ENCODE measurements around the gene MGP. TPM values are rescaled to one million over a fixed set of nuclear protein-coding genes. Genes with fewer than 3 reads are reported as not detected.

Gene MGP
- polyA plus RNA-seq, 1 experiment = 4.0 TPM

GRCh38 chr12:14921218-14921617, 35.6 kb upstream of the MGP start:
- Histone ChIP-seq H3K4me3 (ENCODE audit: low read depth, low read length) (no peak overlapping the region), H3K27me3 (ENCODE audit: control insufficient read depth, insufficient read depth, low read length) (no peaks in the 10 kb centered on the region), H3K27ac (ENCODE audit: low read depth, low read length) (no peak overlapping the region), H3K9me3 (ENCODE audit: control insufficient read depth, insufficient read depth, low read length) (no peaks in the 10 kb centered on the region)
- POLR2A ChIA-PET = no interaction called here
- no peak for TF ChIP-seq CTCF (IDR thresholded peaks at IDR 0.05; ENCODE audit: low read depth, low read length)
- CTCF ChIA-PET = no interaction called here
- no peak for DNase-seq (ENCODE audit: low read depth, low spot score)

GRCh38 chr12:14920475-14921126, 34.9 kb upstream of the MGP start:
- no peak for DNase-seq (ENCODE audit: low read depth, low spot score)
- Histone ChIP-seq H3K4me3 (ENCODE audit: low read depth, low read length) (no peak overlapping the region), H3K27me3 (ENCODE audit: control insufficient read depth, insufficient read depth, low read length) (no peaks in the 10 kb centered on the region), H3K9me3 (ENCODE audit: control insufficient read depth, insufficient read depth, low read length) (no peaks in the 10 kb centered on the region), H3K27ac (ENCODE audit: low read depth, low read length) (no peak overlapping the region)
- ChIA-PET POLR2A (no interaction called here), CTCF (no interaction called here)
- TF ChIP-seq CTCF (IDR thresholded peaks at IDR 0.05; ENCODE audit: low read depth, low read length) = no peak

- TF ChIP-seq CTCF (IDR thresholded peaks at IDR 0.05; ENCODE audit: low read depth, low read length) = no peak
- CTCF ChIA-PET = no interaction called here
- H3K27me3 ChIP-seq (ENCODE audit: control insufficient read depth, insufficient read depth, low read length) = no peaks in the 10 kb centered on the region
- H3K4me3 ChIP-seq (ENCODE audit: low read depth, low read length) = no peak overlapping the region
- H3K9me3 ChIP-seq (ENCODE audit: control insufficient read depth, insufficient read depth, low read length) = no peaks in the 10 kb centered on the region
- no peak for DNase-seq (ENCODE audit: low read depth, low spot score)
- H3K27ac ChIP-seq (ENCODE audit: low read depth, low read length) = no peak overlapping the region
- POLR2A ChIA-PET = no interaction called here
Measured at GRCh38 chr12:14919455-14919854, 33.8 kb upstream of the MGP start.

GRCh38 chr12:14915736-14916135, 30.1 kb upstream of the MGP start:
- Histone ChIP-seq H3K27ac (ENCODE audit: low read depth, low read length) (no peak overlapping the region), H3K4me3 (ENCODE audit: low read depth, low read length) (no peak overlapping the region), H3K27me3 (ENCODE audit: control insufficient read depth, insufficient read depth, low read length) (no peaks in the 10 kb centered on the region), H3K9me3 (ENCODE audit: control insufficient read depth, insufficient read depth, low read length) (no peaks in the 10 kb centered on the region)
- no peak for DNase-seq (ENCODE audit: low read depth, low spot score)
- TF ChIP-seq CTCF (IDR thresholded peaks at IDR 0.05; ENCODE audit: low read depth, low read length) = no peak
- POLR2A ChIA-PET = no interaction called here
- CTCF ChIA-PET = interaction anchor here (0.6 kb wide), 1 partner anchor 86 kb away, joined by 3 read pairs; no protein-coding TSS in a partner anchor

- POLR2A ChIA-PET = no interaction called here
- no peak for TF ChIP-seq CTCF (IDR thresholded peaks at IDR 0.05; ENCODE audit: low read depth, low read length)
- CTCF ChIA-PET = interaction anchor here (0.8 to 0.9 kb wide), 2 partner anchors 18 to 82 kb away, joined by 3 to 4 read pairs; no protein-coding TSS in a partner anchor
- no peak for DNase-seq (ENCODE audit: low read depth, low spot score)
- Histone ChIP-seq H3K4me3 (ENCODE audit: low read depth, low read length) (no peak overlapping the region), H3K27me3 (ENCODE audit: control insufficient read depth, insufficient read depth, low read length) (no peaks in the 10 kb centered on the region), H3K27ac (ENCODE audit: low read depth, low read length) (no peak overlapping the region), H3K9me3 (ENCODE audit: control insufficient read depth, insufficient read depth, low read length) (no peaks in the 10 kb centered on the region)
Measured at GRCh38 chr12:14913381-14913781, 27.7 kb upstream of the MGP start.
